GM18951 (cell line): ENCODE data around the gene KLHDC10.
"Not testable (repeated sequence)": the region's sequence is repeated elsewhere in the genome, so short reads cannot be mapped to it uniquely, and the experiment has no call there.

Experiments
- POLR2A ChIP-seq: IDR thresholded peaks from 4 replicates; pipeline ENCODE4 v1.6.1; 2011; ENCODE audit warnings: mild to moderate bottlenecking; ENCODE audit not compliant: insufficient read length, insufficient read depth; ENCODE audit errors: extremely low read depth
- in situ Hi-C: fragments of 300-500 bp; cut with MboI; formaldehyde crosslinking; loops from one replicate; pipeline ENCODE4 v1.12.0; 2022; ENCODE audit warnings: low sequenced_read_pairs, mixed read lengths, inconsistent platforms; ENCODE audit not compliant: unreplicated experiment

KLHDC10 gene

GRCh38 chr7:130091999-130092398 lies 21.7 kb downstream of the KLHDC10 start:
- TF ChIP-seq POLR2A, result no peak
- in situ Hi-C loops, result no loop called here

- in situ Hi-C loops, result no loop called here
- TF ChIP-seq POLR2A, result no peak
Observed at GRCh38 chr7:130092598-130092997, 22.3 kb downstream of the KLHDC10 start.

- in situ Hi-C loops, result no loop called here
- no peak for TF ChIP-seq POLR2A
Observed at GRCh38 chr7:130095812-130096211, 25.5 kb downstream of the KLHDC10 start.

GRCh38 chr7:130096243-130096827 lies 26.0 kb downstream of the KLHDC10 start:
- no peak for TF ChIP-seq POLR2A
- in situ Hi-C loops, result no loop called here

- in situ Hi-C loops, result no loop called here
- no peak for TF ChIP-seq POLR2A
Observed at GRCh38 chr7:130099331-130099730, 29.0 kb downstream of the KLHDC10 start.

GRCh38 chr7:130102588-130102987 lies 32.3 kb downstream of the KLHDC10 start:
- no peak for TF ChIP-seq POLR2A
- in situ Hi-C loops, result no loop called here

- no peak for TF ChIP-seq POLR2A
- in situ Hi-C loops, result no loop called here
Observed at GRCh38 chr7:130107949-130108674, 37.8 kb downstream of the KLHDC10 start.

GRCh38 chr7:130108809-130109208 lies 38.5 kb downstream of the KLHDC10 start:
- in situ Hi-C loops, result no loop called here
- no peak for TF ChIP-seq POLR2A

- TF ChIP-seq POLR2A, result no peak
- in situ Hi-C loops, result no loop called here
Observed at GRCh38 chr7:130112093-130112492, 41.8 kb downstream of the KLHDC10 start.

- in situ Hi-C loops, result no loop called here
- TF ChIP-seq POLR2A, result no peak
Observed at GRCh38 chr7:130112662-130113425, 42.5 kb downstream of the KLHDC10 start.

GRCh38 chr7:130113426-130113805 lies 43.1 kb downstream of the KLHDC10 start:
- in situ Hi-C loops, result not testable (repeated sequence)

GRCh38 chr7:130113887-130114286 lies 43.6 kb downstream of the KLHDC10 start:
- in situ Hi-C loops, result no loop called here
- no peak for TF ChIP-seq POLR2A

GRCh38 chr7:130114374-130114773 lies 44.0 kb downstream of the KLHDC10 start:
- in situ Hi-C loops, result no loop called here
- no peak for TF ChIP-seq POLR2A

GRCh38 chr7:130114776-130115175 lies 44.4 kb downstream of the KLHDC10 start:
- no peak for TF ChIP-seq POLR2A
- in situ Hi-C loops, result no loop called here
